GM19240 (cell line): Measurements from ENCODE around the gene SRRM4.

Experiments
- DNase-seq: peaks from one replicate; pipeline ENCODE4 v3.0.0; 2011; ENCODE audit warnings: low spot score; ENCODE audit not compliant: insufficient read length

SRRM4 gene

DNA sequence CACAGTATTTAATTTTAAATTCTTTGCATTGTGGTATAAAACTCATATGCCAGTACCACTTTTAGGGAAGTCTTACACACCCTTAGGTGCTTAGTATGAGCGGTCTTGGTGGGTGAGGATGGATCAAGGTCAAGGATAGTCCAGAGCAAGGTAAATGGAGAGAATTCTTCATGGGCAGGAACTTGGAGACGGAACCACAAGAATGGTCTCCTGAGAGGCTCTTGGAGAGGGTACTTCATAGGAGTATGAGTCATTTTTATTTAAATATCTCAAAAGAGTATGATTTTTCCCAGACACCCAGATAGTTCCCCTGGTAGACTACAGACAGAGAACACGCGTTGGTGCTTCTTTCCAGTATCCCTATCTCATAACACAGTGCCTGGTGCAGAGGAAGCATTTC lies 219.3 kb downstream of the SRRM4 start:
- DNase-seq, result no peak

DNA sequence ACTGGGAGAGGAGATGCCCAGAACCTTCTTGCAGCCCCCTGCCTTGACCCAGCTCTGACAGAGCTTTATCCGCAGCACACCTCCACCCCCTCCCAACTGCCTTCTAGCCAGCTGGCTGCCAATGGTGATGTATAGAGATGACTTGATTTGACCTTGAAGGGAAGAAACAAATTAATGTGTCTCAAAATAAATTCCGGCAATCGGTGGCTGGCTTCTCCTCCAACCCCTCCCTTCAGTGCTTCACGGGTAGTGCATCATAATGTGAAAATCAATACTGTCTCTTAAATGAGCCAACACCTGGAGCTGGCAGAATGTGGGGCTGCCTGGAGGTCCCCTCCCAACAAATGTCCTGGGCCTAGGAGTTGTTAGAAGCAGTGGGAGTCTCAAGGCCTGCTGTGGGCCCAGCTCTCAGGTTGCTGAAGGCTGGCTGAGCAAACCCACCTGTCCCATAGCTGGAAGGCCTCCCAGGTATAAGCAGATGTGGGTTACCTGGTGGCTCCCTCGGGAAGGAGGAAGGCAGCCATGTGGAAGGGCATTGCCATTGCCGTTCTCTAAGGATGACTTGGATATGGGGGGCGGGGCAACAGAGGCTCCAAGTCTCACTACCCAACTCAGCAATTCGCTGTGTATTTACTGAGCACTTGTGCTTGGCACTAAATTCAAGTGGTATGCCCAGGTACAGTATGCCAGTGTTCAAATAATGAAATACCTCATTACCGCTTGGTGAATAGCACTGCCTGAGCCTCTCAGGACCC lies 220.6 kb downstream of the SRRM4 start:
- no peak for DNase-seq

DNA sequence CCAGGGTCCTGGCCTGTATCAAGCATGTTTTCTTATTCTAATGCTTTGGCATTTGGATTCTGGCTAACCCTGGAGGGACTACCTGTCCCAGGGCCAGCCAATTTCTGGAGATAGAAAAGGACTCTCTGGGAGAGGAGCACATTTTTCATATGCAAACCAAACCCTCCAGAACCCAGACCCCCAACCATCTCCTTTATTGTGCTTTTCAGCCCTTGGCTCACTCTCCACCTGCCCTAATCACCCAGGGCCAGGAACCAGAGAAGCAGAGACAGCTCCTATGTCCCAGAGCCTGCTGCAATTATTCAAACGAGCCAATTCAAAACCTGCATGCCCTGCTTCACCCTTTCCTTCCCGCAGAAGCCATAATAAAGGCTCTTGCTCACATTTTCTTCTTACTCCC lies 221.2 kb downstream of the SRRM4 start:
- no peak for DNase-seq

DNA sequence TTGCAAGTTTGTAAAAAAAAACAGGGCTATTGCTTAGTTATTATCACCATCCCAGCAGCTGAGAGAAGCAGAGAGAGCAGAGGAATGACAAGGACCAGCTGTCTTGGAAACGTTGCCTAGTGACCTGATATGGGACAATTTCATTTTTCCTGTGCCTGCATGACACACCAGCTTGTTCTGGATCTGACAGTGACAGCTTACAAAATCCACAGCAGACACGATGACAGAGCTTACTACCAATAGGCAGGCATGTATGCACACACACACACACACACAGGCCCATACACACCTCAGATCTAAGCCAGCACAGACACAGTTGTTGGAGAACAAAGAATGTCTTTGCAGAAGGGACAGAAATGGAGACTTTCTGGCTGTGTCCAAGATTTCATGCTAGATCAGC lies 222.8 kb downstream of the SRRM4 start:
- DNase-seq, result no peak

DNA sequence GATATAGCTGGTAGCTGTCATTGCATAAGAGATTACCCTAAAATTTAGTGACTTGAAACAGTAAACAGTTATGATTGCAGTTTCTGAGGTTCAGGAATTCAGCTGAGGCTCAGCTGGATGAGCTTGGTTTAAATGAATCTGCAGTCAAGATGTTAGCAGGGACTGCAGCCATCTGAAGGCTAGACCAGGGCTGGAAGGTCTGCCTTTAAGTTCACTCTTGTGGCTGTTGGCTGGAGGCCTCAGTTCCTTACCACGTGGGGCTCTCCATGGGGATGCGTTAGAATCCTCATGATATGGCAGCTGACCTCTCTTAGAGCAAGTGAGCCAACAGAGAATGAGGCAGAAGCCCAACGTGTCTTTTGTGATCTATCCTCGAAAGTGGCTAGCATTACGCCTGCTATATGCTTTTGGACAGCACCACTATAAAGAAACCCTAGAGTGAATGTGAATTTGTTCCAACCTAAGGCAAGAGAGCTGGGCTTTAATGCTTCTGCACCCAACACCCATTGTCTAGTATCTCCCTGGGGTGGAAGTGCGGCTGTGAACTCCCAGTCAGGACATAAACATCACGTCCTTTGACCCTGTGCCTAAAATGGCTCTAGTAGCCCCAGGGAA lies 223.4 kb downstream of the SRRM4 start:
- no peak for DNase-seq

DNA sequence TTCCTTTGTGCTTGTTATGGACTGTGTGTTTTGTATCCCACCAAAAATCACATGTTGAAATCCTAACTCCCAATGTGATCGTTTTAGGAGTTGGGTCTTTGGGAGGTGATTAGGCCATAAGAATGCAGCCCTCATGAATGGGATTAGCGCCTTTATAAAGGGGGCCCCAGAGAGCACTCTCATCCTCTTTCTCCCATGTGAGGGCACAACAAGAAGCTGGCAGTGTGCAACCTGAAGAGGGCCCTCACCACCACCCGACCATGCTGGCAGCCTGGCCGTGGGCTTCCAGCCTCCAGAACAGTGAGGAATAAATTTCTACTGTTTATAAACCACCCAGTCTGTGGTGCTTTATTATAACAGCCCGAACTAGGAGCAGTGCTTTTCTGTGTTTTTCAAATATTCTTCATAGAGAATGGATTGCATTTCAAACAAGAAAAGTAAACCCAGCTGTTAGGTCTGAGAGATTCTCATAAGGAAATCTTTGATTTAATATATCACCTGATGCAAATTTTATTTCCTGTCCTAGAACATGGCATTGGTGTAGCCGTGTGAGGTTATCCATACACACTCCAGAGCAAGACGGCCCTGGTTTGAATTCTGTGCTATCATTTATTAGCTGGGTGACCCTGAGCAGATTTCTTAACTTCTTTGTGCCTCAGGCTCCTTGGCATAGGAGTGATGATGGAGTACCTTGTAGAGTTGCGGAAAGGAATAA lies 225.2 kb downstream of the SRRM4 start:
- DNase-seq, result no peak

DNA sequence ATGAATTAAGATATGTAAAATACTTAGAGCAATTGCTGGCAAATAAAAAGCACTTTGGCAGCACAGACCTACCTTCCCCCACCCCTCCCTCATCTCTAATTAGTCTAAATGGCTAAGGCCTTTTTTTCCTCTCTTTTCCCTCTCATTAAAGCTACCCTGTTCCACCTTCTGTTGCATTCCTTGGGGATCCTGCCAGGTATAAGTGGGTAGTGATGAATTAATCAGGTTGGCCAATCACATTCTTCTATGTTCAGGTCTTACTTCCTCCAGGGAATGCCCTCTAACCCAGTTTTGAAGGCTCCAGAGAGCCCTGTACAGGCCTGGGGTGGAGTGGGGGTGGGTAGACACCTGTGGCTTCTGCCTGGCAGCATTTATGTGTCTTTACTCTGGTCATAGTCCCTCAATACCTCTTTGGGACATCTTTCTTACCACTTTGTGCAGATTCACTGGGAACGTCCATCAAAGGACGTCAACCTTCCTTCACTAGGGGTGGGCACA lies 225.8 kb downstream of the SRRM4 start:
- no peak for DNase-seq

DNA sequence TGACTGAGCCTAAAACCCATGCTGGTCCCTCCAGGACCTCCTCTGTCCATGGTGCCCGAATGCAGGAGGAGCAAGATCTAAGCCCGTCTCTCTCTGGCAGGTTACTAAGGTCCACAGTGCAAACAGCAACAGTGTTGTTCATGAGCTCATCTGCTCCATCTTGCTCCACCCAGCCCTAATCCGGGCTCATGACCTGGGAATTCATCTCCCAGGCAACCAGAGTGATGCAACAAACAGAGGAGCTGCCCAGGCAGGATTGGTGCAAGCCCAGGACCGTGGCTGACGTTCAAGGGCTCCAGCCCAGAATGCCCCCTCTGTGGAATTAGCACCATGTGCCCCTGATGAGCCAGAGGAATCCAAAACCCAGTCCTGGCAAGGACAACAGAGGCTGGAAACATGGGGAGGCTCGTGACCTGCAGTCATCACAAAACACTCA lies 227.3 kb downstream of the SRRM4 start:
- no peak for DNase-seq

DNA sequence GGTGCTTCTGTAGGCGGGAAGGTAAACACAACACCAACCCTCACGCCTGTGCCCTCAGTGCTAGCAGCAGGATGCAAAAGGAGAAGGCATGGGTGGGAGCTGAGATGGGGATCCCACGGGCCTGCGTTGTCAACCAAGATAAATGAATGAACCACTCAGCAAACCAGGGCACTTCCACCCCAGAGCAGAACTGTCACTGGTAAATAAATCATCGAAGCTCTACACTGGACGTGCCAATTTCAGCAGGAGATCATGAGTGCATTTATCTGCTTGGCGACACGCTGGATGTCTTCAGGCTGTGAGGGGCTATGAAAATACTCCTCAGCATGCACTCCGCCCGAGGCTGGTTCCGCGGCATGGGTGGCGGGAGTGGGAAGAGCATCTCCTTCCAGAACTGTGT lies 230.5 kb downstream of the SRRM4 start:
- DNase-seq, result no peak
